ENCODE measurements around the gene TRPV2.

TRPV2 gene, protein sequence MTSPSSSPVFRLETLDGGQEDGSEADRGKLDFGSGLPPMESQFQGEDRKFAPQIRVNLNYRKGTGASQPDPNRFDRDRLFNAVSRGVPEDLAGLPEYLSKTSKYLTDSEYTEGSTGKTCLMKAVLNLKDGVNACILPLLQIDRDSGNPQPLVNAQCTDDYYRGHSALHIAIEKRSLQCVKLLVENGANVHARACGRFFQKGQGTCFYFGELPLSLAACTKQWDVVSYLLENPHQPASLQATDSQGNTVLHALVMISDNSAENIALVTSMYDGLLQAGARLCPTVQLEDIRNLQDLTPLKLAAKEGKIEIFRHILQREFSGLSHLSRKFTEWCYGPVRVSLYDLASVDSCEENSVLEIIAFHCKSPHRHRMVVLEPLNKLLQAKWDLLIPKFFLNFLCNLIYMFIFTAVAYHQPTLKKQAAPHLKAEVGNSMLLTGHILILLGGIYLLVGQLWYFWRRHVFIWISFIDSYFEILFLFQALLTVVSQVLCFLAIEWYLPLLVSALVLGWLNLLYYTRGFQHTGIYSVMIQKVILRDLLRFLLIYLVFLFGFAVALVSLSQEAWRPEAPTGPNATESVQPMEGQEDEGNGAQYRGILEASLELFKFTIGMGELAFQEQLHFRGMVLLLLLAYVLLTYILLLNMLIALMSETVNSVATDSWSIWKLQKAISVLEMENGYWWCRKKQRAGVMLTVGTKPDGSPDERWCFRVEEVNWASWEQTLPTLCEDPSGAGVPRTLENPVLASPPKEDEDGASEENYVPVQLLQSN

DNA sequence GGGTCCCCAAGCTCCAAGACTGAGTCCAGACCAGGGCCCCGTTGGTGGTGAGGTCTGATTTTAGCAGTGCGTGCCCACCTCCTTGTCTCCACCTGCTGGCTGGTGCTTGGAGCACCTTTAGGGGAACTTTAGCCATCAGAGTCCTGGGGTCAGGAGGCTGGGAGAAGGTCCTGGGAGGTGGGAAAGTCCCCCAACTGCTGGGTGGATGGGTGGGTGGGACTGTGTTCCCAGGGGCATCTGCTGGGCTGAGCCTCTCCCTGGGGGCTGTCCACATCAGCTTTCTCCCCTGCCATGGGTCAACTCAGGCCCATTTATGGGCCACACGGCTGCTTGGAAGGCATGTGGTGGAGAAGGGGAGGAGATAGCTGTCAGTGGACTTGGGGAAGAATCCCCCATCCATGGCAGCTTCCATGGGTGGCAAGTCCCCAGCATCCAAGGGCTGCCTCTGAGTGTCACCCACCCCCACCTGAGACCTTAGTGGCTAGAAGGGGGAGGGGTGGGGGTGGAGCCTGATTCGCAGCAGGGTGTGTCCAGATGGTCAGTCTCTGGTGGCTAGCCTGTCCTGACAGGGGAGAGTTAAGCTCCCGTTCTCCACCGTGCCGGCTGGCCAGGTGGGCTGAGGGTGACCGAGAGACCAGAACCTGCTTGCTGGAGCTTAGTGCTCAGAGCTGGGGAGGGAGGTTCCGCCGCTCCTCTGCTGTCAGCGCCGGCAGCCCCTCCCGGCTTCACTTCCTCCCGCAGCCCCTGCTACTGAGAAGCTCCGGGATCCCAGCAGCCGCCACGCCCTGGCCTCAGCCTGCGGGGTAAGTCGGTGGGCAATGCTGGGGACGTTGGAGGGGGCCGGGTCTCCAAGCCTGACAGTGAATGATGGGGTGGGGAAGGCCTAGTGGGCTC, at the start of gene TRPV2:
Gene TRPV2, plus strand, starts transcription at position 541 of the 894 bp plus-strand sequence. CDS start 2,098 bp downstream, outside the sequence.
- DNase-seq (ENCODE audit: low spot score), result peak; percentile 82

DNA sequence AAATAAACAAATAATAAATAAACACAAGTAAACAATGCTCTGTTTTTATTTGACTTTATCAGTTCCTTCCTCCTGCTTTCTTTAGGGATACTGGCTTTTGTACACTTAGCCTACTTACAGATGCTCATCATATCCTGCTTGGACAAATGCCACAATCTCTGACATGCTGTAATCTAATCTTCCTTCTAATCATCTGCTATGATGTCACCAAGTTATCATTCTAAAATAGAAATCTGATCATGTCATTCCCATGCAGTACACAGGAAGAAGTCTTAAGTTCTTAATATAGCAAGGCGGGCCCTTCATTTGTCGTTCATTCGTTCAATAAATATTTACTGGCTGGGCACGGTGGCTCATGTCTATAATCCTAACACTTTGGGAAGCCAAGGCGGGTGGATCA, 43.6 kb upstream of the TRPV2 start:
- in situ Hi-C loops (cut with MboI; ENCODE audit: low sequenced_read_pairs, unreplicated experiment), result no loop called here
- no peak for DNase-seq (ENCODE audit: low spot score)
- TF ChIP-seq CTCF (IDR thresholded peaks at IDR 0.05; ENCODE audit: borderline replicate concordance, control extremely low read depth, extremely low read depth, insufficient read depth, missing control alignments), result no peak

More for the DNA sequence above, at the start of gene TRPV2:
- in situ Hi-C loops (cut with MboI; ENCODE audit: low sequenced_read_pairs, unreplicated experiment), result no loop called here
- peak; percentile 77 for TF ChIP-seq CTCF (IDR thresholded peaks at IDR 0.05; ENCODE audit: borderline replicate concordance, control extremely low read depth, extremely low read depth, insufficient read depth, missing control alignments)

GRCh38 chr17:16374146-16374938, 41.0 kb upstream of the TRPV2 start:
- TF ChIP-seq CTCF (IDR thresholded peaks at IDR 0.05; ENCODE audit: borderline replicate concordance, control extremely low read depth, extremely low read depth, insufficient read depth, missing control alignments), result no peak
- DNase-seq (ENCODE audit: low spot score), result no peak
- in situ Hi-C loops (cut with MboI; ENCODE audit: low sequenced_read_pairs, unreplicated experiment), result no loop called here

DNA sequence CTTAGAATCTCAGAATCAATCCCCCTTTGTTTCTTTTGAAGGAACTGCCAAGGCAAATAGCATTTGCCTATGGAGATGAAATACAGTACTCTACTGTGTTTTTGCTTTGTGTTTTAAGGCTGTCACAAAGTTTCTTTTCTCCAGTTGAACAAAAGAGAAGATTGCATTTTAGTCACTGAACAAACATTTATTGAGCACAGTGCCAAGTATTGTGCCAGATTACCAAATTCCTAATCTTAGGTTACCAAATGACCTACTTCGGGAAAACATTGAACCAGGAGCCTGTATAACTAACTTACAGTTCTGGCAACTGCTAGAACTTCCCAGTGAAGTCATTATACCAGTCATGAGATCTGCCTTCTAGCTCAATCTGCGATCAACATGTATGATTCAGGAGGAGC, 37.4 kb upstream of the TRPV2 start:
- DNase-seq (ENCODE audit: low spot score), result no peak
- in situ Hi-C loops (cut with MboI; ENCODE audit: low sequenced_read_pairs, unreplicated experiment), result no loop called here
- no peak for TF ChIP-seq CTCF (IDR thresholded peaks at IDR 0.05; ENCODE audit: borderline replicate concordance, control extremely low read depth, extremely low read depth, insufficient read depth, missing control alignments)

GRCh38 chr17:16378636-16379282, 36.6 kb upstream of the TRPV2 start:
- TF ChIP-seq CTCF (IDR thresholded peaks at IDR 0.05; ENCODE audit: borderline replicate concordance, control extremely low read depth, extremely low read depth, insufficient read depth, missing control alignments), result no peak
- DNase-seq (ENCODE audit: low spot score), result no peak
- in situ Hi-C loops (cut with MboI; ENCODE audit: low sequenced_read_pairs, unreplicated experiment), result no loop called here
